B cell (primary cell): ENCODE data around the gene MAMDC4. TPM values are rescaled to one million over a fixed set of nuclear protein-coding genes. Genes with fewer than 3 reads are reported as not detected.

Experiments
- ATAC-seq: fragments of 200-7000 bp; cut with Tn5 transposase; one replicate; pipeline ENCODE4 v1.10.0; 2021; ENCODE audit warnings: low read depth, mild to moderate bottlenecking, moderate number of reproducible peaks, moderate library complexity
- CTCF ChIA-PET: fragments of 350-600 bp; sonication (Branson Sonifier 250); formaldehyde crosslinking; loops from one replicate; lab custom pipeline; 2021; ENCODE audit warnings: antibody characterized with exemption, inconsistent platforms; lab: Charles Lee
- POLR2A ChIA-PET: fragments of 350-600 bp; sonication (Branson Sonifier 250); formaldehyde crosslinking; loops from one replicate; lab custom pipeline; 2021; ENCODE audit warnings: antibody characterized with exemption; lab: Charles Lee
- DNase-seq: peaks from one replicate; pipeline ENCODE4 v3.0.0; 2013
- H2AFZ ChIP-seq: 2 replicates; pipeline ENCODE4 v1.6.1; 2012; ENCODE audit warnings: mild to moderate bottlenecking, low read depth, low read length; ENCODE audit not compliant: insufficient read depth, poor library complexity, severe bottlenecking
- H3K27ac ChIP-seq, 2 donors: 1 replicate in 1 of 2; 2 replicates in 1 of 2; pipeline ENCODE4 v1.5.1; 2012 to 2013; ENCODE audit warnings: low read length in 2 of 2, mild to moderate bottlenecking in 2 of 2, moderate library complexity in 1 of 2
- H3K27me3 ChIP-seq, 4 experiments: fragments of 200-600 bp in 1 of 4; sonication (generic) in 1 of 4; replicated peaks in 1 of 4; 1 replicate in 2 of 4; 2 replicates in 2 of 4; pipeline versions ENCODE4 v1.6.1 to v1.7.0; 2013 to 2016; ENCODE audit warnings: low read length in 3 of 4, mild to moderate bottlenecking in 2 of 4, mixed read lengths in 1 of 4, moderate library complexity in 1 of 4; ENCODE audit not compliant: insufficient read depth in 4 of 4, control insufficient read depth in 3 of 4; ENCODE audit errors: control extremely low read depth in 1 of 4
- H3K36me3 ChIP-seq, 2 experiments: replicated peaks in 1 of 2; 1 replicate in 1 of 2; 2 replicates in 1 of 2; pipeline versions ENCODE4 v1.6.1 to v1.7.1; 2013; ENCODE audit warnings: low read length in 1 of 2; ENCODE audit not compliant: insufficient read depth in 2 of 2, control insufficient read depth in 1 of 2; ENCODE audit errors: control extremely low read depth in 1 of 2, extremely low read depth in 1 of 2
- H3K4me1 ChIP-seq, 2 donors: fragments of 200-600 bp in 1 of 2; sonication (generic) in 1 of 2; 1 replicate in 1 of 2; 2 replicates in 1 of 2; pipeline versions ENCODE4 v1.5.1 to v1.6.1; 2013 to 2017; ENCODE audit warnings: low read length in 2 of 2; ENCODE audit not compliant: control insufficient read depth in 2 of 2, insufficient read depth in 2 of 2
- H3K4me2 ChIP-seq: replicated peaks from 2 replicates; pipeline ENCODE3; 2012; ENCODE audit warnings: mild to moderate bottlenecking, low read depth, low read length; ENCODE audit not compliant: poor library complexity, severe bottlenecking
- H3K4me3 ChIP-seq, 5 experiments: fragments of 200-600 bp in 1 of 5; sonication (generic) in 1 of 5; 1 replicate in 3 of 5; 2 replicates in 2 of 5; pipeline versions ENCODE4 v1.5.1 to v1.7.0; 2011 to 2016; ENCODE audit warnings: low read length in 4 of 5, mild to moderate bottlenecking in 4 of 5, low read depth in 2 of 5, control low read depth in 1 of 5, moderate library complexity in 1 of 5; ENCODE audit not compliant: insufficient read depth in 1 of 5; ENCODE audit errors: control extremely low read depth in 1 of 5, extremely low read depth in 1 of 5
- H3K79me2 ChIP-seq: fragments of 200-600 bp; sonication (generic); one replicate; pipeline ENCODE4 v1.6.0; 2016; ENCODE audit warnings: low read length; ENCODE audit not compliant: control insufficient read depth, insufficient read depth
- H3K9ac ChIP-seq: fragments of 200-600 bp; sonication (generic); 2 replicates; pipeline ENCODE4 v1.6.1; 2017; ENCODE audit warnings: mild to moderate bottlenecking, low read length, moderate library complexity
- H3K9me3 ChIP-seq, 3 donors: one replicate each; pipeline versions ENCODE4 v1.6.1 to v1.7.1; 2013; ENCODE audit warnings: low read length in 2 of 3; ENCODE audit not compliant: control insufficient read depth in 2 of 3, insufficient read depth in 1 of 3; ENCODE audit errors: control extremely low read depth in 1 of 3
- H4K20me1 ChIP-seq: 2 replicates; pipeline ENCODE4 v1.6.0; 2012; ENCODE audit warnings: mild to moderate bottlenecking, low read length; ENCODE audit not compliant: insufficient read depth, control insufficient read depth, poor library complexity, severe bottlenecking
- H3K27ac Mint-ChIP-seq: one replicate; pipeline ENCODE4 v1.8.0; 2021; ENCODE audit warnings: mixed read lengths
- H3K27me3 Mint-ChIP-seq: one replicate; pipeline ENCODE4 v1.8.0; 2021; ENCODE audit warnings: mixed read lengths
- H3K4me1 Mint-ChIP-seq: one replicate; pipeline ENCODE4 v1.8.0; 2021; ENCODE audit warnings: mixed read lengths
- H3K4me3 Mint-ChIP-seq: one replicate; pipeline ENCODE4 v1.8.0; 2021; ENCODE audit warnings: mixed read lengths
- H3K9me3 Mint-ChIP-seq: one replicate; pipeline ENCODE4 v1.8.0; 2022; ENCODE audit warnings: mixed read lengths; ENCODE audit not compliant: insufficient read depth
- CTCF ChIP-seq: fragments of 200-600 bp; IDR thresholded peaks from one replicate; pipeline ENCODE4 v1.8.0; 2022; ENCODE audit warnings: antibody characterized with exemption, mild to moderate bottlenecking
- EZH2 ChIP-seq: IDR thresholded peaks from 2 replicates; pipeline ENCODE4 v1.6.1; 2012; ENCODE audit warnings: borderline replicate concordance, low read depth, mild to moderate bottlenecking, moderate library complexity, low read length; ENCODE audit not compliant: insufficient read depth, poor library complexity, severe bottlenecking
- WGBS: methylation state at CpG from one replicate; pipeline ENCODE4 v1.1.5; 2013; ENCODE audit warnings: missing lambda C conversion rate; ENCODE audit not compliant: insufficient coverage; 5-methylcytosine and 5-hydroxymethylcytosine counted together
- intact Hi-C: fragments of 100-400 bp; cut with micrococcal nuclease; formaldehyde crosslinking; loops from one replicate; pipeline ENCODE4 v1.10.0; 2022
- polyA plus RNA-seq: library from polyadenylated mRNA; depleted of rRNA; stranded (reverse); fragments of >200 nt; gene quantifications from 2 replicates; pipeline ENCODE4 v1.2.3, GENCODE V29; 2012
- total RNA-seq, 2 donors: library from RNA; stranded (reverse); fragments of 120-200 nt in 1 of 2; gene quantifications; 1 replicate in 1 of 2; 2 replicates in 1 of 2; pipeline versions ENCODE4 v1.2.3 to v1.2.4, GENCODE V29; 2013 to 2022

MAMDC4 gene
- total and polyA plus RNA-seq, 2 donors (not counting 1 experiment from before 2014, with no cell fraction given) = 5.4 to 6.8 TPM

GRCh38 chr9:136901516-136902258 lies 49.5 kb downstream of the MAMDC4 start:
- Histone ChIP-seq H3K27me3 (no peaks in the 10 kb centered on the region), H3K36me3 (peaks cover 0 to 48% of the 10 kb centered on the region in 2 experiments), H3K27ac (peak overlapping the region; percentile 90 to 96), H2AFZ (peak overlapping the region; percentile 19), H3K79me2 (peaks cover 72% of the 10 kb centered on the region), H3K4me1 (peaks cover 24 to 47% of the 10 kb centered on the region in 2 donors), H3K4me3 (peak overlapping the region in 3 of 5 experiments; percentile 23 to 47 (median 32)), H3K9me3 (no peaks in the 10 kb centered on the region), H3K4me2 (peak overlapping the region; percentile 79), H3K9ac (peak overlapping the region; percentile 61), H4K20me1 (peaks cover 36% of the 10 kb centered on the region)
- H3K27ac Mint-ChIP-seq = peak overlapping the region; percentile 96
- H3K27me3 Mint-ChIP-seq = no peaks in the 10 kb centered on the region
- TF ChIP-seq CTCF (no peak), EZH2 (no peak)
- peak; percentile 71 for DNase-seq
- H3K9me3 Mint-ChIP-seq = no peaks in the 10 kb centered on the region
- 55% methylated on average over 20 of the region's 20 CpGs for WGBS
- ChIA-PET POLR2A (interaction anchor here (0.5 to 3.2 kb wide), 5 partner anchors 8 to 339 kb away, joined by 3 to 23 read pairs (median 4); partner anchors contain the start of genes EDF1, TRAF2 and TUBB4B), CTCF (interaction anchor here (0.6 to 1.8 kb wide), 7 partner anchors 8 to 133 kb away, joined by 3 to 8 read pairs (median 3); partner anchors contain the start of genes AJM1 and TRAF2)
- intact Hi-C loops = loop anchor here (1.0 to 5.0 kb wide), 4 partner anchors 15 to 54 kb away; partner anchors contain the start of genes FBXW5, PHPT1 and TRAF2
- peak; percentile 68 for ATAC-seq
- H3K4me3 Mint-ChIP-seq = peak overlapping the region; percentile 83
- H3K4me1 Mint-ChIP-seq = peaks cover 51% of the 10 kb centered on the region
